ENCODE measurements around the gene POM121C.
"Not testable (repeated sequence)": the region's sequence is repeated elsewhere in the genome, so short reads cannot be mapped to it uniquely, and the experiment has no call there.

POM121C gene

DNA sequence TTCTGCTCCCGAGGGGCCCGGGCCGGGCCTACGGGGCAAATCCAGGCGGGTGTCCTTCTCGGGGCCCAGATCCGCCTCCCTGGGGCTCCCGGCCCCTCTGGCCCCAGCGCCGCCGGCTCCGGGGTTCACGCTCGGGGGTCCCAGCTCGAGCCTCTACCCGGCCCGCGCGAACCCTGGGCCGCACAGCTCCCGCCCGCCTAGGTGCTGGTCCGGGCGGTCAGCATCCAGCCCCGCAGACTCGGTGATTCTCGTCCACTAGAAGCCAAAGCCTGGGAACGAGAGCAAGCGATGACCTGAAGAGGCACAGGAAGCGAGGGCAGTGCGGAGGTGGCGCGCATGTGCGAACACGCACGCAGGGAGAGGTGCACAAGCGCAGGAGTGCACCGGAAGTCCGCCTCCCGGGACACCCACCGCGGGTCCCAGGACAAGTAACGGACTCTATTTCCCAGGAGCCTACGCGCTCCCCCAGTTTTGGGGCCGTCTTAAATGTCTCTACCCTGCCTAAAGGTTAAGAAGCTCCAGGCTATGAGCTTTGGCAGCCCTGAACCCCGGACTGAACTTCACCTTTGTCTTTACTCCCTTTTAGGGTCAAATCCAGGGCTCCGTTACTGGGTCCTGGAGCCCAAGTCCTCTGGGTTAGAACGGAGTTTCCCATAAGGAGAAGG is at the start of gene POM121C:
TSS of gene POM121C (minus strand) at position 321 of the 665 bp plus-strand sequence. CDS start 44,803 bp downstream, outside the sequence.
- peak; percentile 80 for DNase-seq

DNA sequence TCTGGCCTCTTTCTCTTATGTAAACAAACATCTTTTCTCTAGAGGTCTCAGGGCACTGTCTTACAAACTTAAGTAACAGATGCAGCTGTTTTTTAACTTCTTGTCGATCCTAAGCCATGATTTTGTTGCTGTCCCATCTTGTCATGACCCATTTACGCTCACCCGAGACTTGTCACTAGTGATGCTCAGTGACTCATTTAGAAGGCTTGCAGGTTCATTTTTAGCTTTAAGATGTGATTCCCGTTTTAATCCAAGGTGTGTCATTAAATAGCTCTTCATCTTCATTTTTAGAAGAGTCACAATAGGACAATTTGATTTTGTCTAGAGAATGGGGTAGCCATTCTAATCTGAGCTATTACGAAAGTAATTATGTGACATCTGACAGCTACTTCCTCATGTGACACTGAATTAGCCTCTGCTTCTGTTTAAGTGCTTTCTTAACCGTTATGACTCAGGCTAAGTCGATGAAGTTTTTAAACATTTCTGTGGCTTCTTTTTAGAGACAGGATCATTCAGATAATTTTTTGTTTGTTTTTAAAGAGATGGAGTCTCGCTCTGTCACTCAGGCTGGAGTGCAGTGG is 48.7 kb upstream of the POM121C start:
- no peak for DNase-seq

DNA sequence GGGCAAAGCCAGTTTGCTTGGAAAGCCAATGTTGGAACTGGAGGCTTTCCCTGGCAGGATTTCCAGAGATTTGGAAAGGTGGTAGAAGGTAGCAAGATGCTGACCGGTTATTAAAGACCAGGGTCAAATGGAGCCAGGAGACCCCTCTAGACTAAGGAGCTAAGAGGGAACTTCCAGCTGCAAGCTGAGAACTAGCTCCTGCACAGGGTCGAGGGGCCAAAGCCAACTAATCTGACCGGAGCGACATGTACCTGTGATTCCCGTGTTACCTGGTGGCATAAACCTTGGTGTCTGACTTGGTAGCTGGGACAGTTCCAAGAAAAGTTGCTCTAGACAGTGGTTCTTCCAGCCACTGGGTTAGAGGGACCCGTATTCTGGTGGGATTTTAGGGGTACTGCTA is 47.8 kb upstream of the POM121C start:
- DNase-seq = no peak

DNA sequence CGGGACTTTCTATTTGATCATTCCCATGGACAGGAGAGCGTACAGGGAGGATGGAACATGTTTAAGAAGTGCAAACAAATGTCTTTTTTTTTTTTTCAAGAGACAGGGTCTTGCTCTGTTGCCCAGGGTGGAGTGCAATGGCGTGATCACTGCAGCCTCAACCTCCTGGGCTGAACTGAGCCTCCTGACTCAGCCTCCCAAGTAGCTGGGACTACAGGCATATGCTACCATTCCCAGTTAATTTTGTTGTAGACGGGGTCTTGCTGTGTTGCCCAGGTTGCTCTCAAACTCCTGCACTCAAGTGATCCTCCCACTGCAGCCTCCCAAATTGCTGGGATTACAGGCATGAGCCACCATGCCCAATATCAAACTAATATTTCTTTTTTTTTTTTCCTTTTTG is 46.5 kb upstream of the POM121C start:
- no peak for DNase-seq

DNA sequence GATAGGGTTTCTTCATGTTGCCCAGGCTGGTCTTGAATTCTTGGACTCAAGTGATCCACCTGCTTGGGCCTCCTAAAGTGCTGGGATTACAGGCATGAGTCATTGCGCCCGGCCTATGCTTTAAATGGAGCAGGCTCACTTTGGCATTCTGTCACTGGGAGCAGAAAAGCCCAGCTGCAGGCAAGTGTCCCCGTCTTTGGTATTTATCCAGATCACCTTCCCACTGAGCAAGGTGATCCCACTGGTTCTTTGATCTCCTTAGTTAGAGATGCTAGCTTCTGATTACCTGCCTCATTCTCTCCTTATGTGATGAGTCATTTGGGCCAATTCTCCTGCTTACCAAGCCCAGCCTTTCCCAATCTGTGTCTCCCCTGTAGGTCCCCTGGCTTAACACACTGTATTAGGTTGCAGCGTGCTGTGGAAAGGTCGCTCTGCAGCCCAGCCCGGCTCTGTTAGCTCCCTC is 45.3 kb upstream of the POM121C start:
- no peak for DNase-seq

DNA sequence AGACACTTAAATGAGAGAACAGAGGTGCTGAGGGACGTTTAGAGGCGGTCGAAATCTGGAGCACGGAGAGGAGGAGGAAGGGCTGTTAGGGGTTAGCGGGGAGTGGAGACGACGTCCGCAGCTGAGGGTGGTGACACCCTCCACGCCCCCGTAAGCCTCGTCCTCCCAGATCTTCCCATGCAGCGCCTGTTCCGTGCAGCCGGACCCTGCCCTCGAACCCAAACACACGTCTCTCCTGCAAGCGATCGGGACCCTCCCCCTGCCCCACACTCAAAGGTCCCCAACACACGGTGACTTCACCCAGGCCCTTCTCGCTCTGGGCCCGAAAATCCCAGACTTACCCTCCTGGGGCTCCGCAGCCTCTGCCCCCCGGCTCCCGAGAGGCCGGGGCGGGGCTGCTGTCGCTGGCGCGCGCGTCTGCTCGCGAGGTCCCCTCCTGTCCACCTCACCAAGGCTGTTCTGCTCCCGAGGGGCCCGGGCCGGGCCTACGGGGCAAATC is 41.2 kb upstream of the POM121C start:
- not testable (repeated sequence) for DNase-seq

DNA sequence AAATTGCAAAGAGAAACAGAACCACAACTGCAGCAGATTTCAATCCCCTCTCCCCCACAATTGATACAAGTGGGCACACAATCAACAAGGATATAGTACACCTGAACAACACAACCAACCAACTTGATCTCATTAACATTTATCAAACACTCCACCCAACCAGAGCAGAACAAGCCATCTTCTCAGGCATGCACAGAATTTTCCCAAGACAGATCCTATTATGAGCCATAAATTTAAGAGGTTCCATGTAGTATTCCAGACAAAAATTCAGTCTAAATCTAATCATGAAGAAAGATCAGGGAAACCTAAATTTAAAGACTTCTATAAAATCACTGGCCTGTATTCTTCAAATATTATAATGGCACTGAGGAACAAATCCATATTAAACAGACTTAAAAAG is 35.6 kb upstream of the POM121C start:
- DNase-seq = not testable (repeated sequence)

DNA sequence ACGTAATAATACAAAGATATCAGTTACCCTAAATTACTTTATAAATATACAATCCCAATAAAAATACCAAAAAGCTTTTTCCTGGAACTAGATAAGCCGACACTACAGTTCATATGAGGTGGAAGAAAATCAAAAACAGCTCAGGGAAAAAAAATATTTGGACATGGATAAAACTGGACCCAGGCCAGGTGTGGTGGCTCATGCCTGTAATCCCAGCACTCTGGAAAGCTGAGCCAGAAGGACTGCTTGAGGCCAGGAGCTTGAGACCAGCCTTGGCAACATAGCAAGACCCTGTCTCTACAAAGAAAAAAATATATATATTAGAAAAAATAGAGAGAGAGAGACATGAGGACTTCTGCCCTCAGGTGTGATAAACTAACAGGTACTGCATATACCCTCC is 32.7 kb upstream of the POM121C start:
- DNase-seq = not testable (repeated sequence)

DNA sequence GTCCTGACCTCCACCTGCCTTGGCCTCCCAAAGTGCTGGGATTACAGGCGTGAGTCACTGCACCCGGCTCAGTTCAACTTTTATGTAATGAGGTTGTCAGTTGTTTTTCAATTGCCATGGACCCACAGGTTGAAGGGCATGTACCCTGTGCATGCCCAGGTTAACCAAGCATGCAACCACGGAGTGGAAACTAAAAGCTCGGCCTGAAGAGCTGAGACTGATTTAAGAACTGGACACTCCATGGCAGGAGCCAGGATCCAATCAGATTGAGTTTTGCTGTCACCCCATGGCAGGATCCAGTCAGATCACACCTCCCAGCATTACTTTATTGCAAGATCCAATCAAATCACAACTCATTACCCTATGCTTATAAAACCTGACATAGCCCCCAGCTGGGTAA is 22.9 kb upstream of the POM121C start:
- DNase-seq = not testable (repeated sequence)

DNA sequence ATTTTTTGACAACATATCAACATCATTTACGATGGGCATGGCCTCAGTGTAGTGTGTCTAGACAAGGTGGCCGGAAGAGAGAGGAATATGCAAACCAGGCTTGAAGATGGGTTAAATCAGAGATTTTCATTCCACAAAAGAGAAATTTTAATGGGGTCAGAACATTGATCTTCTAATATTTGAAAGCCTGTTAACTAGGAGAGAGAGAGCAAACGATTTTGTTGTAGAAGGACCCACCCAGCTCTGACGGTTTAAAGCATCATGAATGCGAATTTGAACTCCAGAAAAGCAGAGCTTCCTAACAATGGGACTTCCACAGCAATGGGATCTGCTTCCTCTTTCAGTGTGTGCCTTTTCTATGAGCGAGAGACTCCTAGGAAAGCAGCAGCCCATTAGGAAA is 5.9 kb upstream of the POM121C start, which contains the start of gene SPDYE5:
TSS of gene SPDYE5 (plus strand) at position 301 of the 400 bp plus-strand sequence. CDS start 1,728 bp downstream, outside the sequence.
- DNase-seq = not testable (repeated sequence)

DNA sequence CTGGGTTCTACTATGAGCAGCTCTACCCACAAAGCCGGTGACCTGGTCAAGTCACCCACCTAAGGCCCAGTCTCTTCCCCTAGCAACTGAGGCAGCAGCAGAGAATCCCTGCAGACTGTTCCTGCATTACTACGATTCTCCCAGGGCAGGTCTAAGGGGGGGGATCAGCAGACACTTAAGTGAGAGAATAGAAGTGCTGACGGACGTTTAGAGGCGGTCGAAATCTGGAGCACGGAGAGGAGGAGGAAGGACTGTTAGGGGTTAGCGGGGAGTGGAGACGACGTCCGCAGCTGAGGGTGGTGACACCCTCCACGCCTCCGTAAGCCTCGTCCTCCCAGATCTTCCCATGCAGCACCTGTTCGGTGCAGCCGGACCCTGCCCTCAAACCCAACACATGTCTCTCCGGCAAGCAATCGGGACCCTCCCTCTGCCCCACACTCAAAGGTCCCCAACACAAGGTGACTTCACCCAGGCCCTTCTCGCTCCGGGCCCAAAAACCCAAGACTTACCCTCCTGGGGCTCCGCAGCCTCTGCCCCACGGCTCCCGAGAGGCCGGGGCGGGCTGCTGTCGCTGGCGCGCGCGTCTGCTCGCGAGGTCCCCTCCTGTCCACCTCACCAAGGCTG is 632 bp downstream of the POM121C start:
- DNase-seq = not testable (repeated sequence)

DNA sequence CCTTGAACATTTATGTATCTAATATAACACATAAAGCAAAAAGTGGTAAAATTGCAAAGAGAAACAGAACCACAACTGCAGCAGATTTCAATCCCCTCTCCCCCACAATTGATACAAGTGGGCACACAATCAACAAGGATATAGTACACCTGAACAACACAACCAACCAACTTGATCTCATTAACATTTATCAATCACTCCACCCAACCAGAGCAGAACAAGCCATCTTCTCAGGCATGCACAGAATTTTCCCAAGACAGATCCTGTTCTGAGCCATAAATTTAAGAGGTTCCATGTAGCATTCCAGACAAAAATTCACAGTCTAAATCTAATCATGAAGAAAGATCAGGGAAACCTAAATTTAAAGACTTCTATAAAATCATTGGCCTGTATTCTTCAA is 5.8 kb downstream of the POM121C start:
- not testable (repeated sequence) for DNase-seq

DNA sequence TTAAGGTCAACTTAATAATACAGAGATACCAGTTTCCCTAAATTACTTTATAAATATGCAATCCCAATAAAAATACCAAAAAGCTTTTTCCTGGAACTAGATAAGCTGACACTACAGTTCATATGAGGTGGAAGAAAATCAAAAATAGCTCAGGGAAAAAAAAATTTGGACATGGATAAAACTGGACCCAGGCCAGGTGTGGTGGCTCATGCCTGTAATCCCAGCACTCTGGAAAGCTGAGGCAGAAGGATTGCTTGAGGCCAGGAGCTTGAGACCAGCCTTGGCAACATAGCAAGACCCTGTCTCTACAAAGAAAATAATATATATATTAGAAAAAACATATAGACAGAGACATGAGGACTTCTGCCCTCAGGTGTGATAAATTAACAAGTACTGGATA is 8.6 kb downstream of the POM121C start:
- not testable (repeated sequence) for DNase-seq

DNA sequence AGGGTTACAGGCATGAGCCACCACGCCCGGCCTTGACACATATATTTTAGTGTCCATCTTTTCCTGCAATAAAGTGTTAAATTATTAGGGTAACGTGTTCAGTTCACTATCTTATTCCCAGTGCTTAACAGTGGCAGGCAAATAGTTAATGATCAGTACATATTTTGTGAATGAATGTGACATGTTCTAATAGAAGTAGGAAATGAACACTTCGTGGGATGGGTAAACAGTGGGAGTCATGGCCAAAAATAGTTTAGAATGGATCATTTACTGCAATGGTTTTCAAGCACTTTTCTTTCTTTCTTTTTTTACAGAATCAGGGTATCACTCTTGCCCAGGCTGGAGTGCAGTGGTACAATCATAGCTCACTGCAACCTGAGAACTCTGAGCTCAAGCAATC is 15.9 kb downstream of the POM121C start:
- DNase-seq = not testable (repeated sequence)

DNA sequence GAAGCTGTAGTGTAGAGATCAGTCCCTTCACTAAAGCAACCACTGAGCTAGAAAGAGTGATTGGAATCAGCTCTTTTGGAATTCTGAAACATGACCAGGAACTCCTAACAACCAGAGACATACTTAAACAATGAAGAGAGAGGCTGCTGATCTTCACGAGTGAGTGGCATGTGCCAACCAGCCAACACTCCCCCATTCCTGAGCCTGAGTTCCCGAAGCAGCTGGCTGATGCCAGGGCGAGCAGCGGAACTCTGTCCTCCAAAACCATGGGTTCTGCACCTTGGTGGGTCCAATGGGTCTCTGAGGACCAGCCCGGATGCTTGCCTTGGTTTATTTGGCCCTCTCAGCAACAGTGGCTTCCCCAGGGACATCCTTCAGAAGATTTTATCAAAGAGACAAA is 25.6 kb downstream of the POM121C start:
- DNase-seq = not testable (repeated sequence)

DNA sequence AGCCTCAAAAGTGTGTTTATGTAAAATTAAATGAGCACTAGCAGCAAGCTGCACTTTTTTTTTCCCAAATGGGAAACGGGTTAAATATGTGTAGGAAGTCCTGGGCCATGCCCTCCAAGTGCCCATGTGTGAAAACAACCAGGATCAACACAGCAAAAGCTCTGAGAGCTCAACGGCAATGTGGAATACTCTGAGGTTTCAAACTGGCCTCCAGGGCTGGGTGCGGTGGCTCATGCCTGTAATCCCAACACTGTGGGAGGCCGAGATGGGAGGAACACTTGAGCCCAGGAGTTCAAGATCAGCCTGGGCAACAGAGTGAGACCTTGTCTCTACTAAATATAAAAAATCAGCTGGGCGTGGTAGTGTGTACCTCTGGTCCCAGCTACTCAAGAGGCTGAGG is 28.1 kb downstream of the POM121C start:
- not testable (repeated sequence) for DNase-seq

DNA sequence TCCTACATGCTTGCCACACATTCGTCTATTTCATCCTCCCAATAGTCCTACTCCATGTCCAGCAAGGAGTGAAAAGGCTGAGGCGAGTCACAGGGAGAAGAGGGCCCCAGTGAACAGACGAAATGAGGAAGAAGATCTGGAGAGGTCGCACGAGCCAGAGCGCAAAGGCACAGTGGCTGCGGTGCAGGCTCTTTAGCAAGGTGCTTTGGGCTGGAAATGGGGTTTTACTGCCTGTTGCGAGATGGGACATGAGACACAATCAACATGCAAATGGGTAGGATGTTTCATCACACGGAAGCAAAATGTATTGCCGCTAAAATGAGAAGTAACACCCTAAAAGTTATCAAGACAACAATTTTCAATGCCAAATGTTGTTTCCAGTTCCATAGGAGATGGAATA is 29.7 kb downstream of the POM121C start:
- not testable (repeated sequence) for DNase-seq

DNA sequence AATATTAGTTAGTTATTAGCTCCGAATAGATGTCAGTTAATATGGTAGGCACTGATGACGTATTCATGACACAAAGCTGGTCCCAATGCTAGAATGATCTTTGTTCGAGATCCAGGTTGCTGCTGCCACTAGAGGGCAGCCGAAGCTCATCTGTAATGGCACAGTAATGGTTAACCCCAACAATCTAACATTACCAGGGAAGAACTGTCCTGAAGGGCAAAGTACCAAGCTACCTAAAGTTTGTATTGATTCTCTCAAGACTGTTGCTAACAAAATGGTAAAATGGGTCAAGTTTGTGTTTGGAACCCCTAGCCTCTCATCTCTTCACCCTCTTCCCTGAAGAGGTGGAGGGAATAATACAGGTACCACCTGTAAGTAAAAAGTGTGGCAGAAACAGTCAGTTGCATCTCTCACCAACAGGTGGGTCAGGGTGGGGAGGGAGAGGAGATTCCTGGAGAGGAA is 33.6 kb downstream of the POM121C start:
- not testable (repeated sequence) for DNase-seq

DNA sequence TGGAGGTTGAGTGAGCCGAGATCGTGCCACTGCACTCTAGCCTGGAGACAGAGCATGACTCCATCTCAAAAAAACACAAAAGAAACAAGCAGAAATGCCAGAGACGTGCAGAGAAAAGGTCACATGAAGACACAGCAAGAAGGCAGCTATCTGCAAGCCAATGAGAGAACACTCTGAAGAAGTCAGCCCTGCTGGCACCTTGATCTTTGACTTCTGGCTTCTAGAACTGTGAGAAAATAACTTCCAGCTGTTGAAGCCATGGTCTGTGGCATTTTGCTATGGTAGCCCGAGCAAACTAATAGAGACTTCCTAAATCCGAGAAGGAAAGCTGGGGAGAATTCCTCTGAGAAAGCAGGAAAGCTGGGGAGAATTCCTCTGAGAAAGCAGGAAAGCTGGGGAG is 36.2 kb downstream of the POM121C start:
- not testable (repeated sequence) for DNase-seq

DNA sequence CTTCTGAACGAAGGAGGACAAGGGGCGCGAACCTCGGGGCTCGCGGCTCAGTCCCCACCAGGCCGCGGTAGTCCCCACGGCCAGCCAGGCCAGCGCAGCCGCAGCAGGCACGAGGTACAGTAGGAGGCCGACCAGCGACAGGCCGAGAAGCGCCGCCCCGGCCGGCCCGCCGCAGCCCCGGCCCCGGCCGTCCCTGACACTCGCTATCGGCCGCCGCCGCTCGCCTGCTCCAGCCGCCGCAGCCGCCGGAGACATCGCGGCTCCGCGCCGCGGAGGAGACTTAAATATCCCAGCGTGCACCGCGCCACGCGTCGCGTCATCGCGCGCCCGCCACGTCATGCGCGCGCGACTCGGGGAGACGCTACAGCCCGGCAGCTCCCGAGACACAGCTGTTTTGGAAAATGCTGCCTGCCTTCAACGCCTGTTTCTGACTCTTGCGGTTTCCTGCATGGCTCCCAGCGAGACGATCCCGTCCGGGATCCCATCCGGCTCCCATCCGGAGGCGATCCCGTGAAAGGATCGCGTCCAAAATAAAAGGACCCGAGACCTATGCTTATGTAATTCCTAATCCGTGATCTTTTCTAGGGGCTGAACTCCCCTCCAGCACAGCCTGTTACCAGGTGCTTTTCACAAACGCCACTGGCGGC is 43.5 kb downstream of the POM121C start:
- DNase-seq = peak; percentile 8

DNA sequence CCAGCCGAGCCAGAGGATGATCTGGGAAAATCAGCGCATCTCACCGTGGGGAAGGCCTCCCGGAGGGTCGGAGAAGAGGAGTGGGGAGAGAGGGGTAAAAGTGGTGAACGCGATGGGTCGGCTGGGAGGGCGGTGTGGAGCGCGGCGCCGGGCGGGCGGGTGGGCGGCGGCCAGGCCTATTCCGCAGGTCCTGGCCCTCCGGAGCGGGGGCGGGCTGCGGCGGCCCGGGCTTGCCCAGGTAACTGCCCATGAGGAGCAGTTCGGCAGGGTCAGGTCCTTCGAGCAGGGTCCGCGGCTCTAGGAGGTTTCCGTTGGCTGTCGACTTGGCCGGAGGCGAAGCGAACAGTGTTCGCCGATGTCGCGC is 44.0 kb downstream of the POM121C start:
- DNase-seq = not testable (repeated sequence)

DNA sequence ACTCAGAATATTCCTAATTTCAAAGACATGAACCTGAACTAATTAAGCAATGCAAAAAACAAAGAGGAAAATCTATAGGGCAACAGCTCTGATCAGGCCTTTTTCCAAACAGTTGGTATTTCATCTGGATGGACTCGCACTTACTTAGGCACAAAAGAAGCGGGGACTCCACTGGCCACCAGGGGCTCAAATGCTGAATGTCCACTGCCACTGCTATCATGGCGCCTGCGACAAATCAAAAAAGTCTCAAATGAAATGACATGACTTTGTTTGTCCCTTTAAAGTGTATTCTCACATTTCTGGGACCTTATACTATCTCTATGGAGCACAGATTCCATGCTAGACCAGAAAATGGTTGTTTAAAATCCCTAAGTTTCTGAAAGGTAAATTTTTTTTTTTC is 47.1 kb downstream of the POM121C start:
- not testable (repeated sequence) for DNase-seq

DNA sequence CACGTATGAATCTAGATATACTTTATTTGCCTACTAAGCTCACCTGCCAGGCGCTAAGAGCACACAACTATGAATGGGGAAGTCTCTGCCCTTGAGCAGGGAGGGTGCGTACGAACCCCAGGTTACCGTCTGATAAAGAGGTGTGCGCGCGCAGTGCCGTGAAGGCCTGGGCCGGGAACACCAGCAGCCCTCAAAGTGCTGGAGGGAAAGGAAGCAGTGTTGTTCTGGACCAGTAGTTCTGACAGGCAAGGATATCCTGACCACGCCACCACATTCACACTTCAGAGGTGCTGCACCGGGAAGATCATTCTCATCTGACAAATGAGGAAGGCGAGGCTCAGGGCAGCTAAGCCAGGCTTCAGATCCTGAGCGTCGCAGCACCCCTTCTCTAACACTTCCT is 62.6 kb downstream of the POM121C start:
- DNase-seq = not testable (repeated sequence)
